ENCODE data around the gene DISC1.
"Not testable (repeated sequence)": the region's sequence is repeated elsewhere in the genome, so short reads cannot be mapped to it uniquely, and the experiment has no call there.

DISC1 gene

GRCh38 chr1:231770506-231771175 lies 144.1 kb downstream of the DISC1 start:
- DNase-seq (ENCODE audit: insufficient read length, low spot score) (no peak), FAIRE-seq (no peak)
- no peak for TF ChIP-seq POLR2A (IDR thresholded peaks at IDR 0.05; ENCODE audit: low read depth, low read length)

GRCh38 chr1:231774719-231775335 lies 148.2 kb downstream of the DISC1 start:
- DNase-seq (ENCODE audit: insufficient read length, low spot score) = no peak
- TF ChIP-seq POLR2A (IDR thresholded peaks at IDR 0.05; ENCODE audit: low read depth, low read length) = no peak
- FAIRE-seq = no peak

DNA sequence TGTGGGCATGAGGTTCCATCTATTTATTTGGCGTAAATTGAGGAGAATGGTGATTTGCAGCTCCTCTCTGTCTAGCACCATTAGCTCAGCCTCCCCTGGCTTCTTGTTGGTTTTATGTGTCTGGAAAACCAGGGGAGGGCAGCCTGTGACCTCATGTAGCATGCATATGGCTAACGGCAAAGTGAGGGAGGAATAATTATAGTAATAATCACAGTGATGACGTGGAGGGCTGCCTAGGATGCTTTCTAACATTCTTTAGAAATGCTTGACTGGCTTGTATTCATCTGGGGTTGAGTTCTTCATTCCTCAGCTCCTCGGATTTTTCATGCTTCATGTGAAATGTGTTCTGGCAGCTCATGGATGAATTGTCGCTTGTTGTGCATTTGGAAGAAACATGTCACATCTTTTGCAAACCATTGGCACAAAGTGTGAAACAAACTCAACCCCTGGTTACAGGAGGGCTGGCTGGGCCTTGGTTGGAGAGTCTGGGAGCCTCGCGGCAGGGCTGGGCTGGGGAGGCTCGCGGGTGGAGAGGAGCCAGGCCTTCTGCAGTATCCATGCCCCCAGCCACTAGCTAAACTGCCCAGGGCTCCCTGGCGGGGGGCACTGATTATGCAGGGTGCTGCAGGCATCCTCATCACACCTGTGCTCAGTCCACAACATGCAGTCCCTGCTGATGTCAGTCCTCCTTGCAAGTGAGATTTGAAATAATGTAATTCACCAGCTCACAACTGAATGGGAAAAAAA lies 149.6 kb downstream of the DISC1 start:
- FAIRE-seq (no peak), DNase-seq (ENCODE audit: insufficient read length, low spot score) (no peak)
- no peak for TF ChIP-seq POLR2A (IDR thresholded peaks at IDR 0.05; ENCODE audit: low read depth, low read length)

- no peak for DNase-seq (ENCODE audit: insufficient read length, low spot score)
- FAIRE-seq = no peak
- TF ChIP-seq POLR2A (IDR thresholded peaks at IDR 0.05; ENCODE audit: low read depth, low read length) = no peak
Observed at GRCh38 chr1:231776757-231777062, 150.1 kb downstream of the DISC1 start.

DNA sequence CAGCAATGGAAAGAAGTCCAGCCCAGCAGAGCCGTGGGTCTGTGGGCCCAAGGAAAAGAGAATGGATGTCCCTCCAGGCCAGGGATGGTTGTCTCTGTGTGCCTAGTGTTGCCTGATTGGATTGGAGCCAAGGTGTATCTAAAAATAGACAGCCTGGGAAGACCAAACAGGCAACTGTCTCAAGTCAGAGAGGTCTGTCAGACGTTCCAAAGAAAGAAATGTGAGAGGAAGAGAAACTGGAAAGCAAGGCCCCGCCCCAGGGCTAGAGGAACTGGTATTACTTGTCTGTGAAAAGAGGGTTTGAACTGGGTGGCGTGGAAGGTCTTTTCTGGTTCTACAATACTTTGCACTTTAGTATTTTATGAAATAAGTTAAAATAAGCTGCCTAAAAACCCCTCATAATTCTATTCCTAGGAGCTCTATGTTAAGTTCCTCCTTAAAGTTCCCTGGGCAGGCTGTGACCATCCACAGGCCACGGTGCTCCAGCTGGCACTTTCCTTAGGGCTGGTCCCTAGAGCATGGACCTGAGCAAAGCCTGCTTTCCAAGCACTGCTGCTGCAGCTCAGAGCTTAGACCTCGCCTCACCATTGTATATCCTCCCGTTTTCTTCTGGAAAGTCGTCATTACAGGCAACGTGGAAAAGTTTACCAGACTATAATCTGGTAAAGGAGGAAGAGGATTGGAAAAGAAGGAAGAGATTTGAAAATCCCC lies 151.6 kb downstream of the DISC1 start:
- TF ChIP-seq POLR2A (IDR thresholded peaks at IDR 0.05; ENCODE audit: low read depth, low read length) = no peak
- DNase-seq (ENCODE audit: insufficient read length, low spot score) (no peak), FAIRE-seq (no peak)

- FAIRE-seq (no peak), DNase-seq (ENCODE audit: insufficient read length, low spot score) (no peak)
- no peak for TF ChIP-seq POLR2A (IDR thresholded peaks at IDR 0.05; ENCODE audit: low read depth, low read length)
Observed at GRCh38 chr1:231779081-231779480, 152.5 kb downstream of the DISC1 start.

DNA sequence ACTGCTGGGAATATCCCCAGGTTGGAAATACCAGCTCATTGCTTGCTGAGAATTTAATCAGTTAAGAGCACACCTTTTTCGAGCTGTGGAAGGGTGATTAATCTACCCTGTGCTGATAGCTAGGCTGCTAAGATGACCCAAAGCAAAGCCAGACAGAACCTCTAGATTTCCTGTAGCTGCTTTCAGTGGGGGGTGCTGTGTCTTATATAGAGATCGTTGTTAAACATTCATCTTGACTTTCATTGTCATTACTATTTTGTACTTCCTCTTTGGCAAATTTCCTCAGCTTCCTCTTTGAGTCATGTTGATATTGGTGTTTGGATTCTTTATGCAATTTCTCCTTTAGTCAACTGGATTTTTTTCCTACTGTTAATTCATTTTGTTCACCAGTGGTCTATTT lies 155.3 kb downstream of the DISC1 start:
- no peak for FAIRE-seq

DNA sequence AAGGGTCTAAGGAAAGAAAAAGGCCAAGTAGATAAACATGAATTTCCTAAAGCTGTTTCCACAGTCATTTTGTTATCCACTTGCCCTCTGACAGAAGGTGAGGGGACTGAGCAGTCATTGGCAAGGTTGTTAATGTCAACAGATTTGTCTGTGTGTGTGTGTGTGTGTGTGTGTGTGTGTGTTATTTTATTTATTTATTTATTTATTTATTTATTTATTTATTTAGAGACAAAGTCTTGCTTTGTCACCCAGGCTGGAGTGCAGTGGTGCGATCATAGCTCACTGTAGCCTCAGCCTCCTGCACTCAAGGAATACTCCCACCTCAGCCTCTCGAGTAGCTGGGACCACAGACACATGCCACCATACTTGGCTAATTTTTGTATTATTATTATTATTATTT lies 158.5 kb downstream of the DISC1 start:
- FAIRE-seq; DNase-seq (ENCODE audit: insufficient read length, low spot score): not testable (repeated sequence)

More for the DNA sequence above, 155.3 kb downstream of the DISC1 start:
- no peak for TF ChIP-seq POLR2A (IDR thresholded peaks at IDR 0.05; ENCODE audit: low read depth, low read length)
- DNase-seq (ENCODE audit: insufficient read length, low spot score) = no peak

- TF ChIP-seq POLR2A (IDR thresholded peaks at IDR 0.05; ENCODE audit: low read depth, low read length) = no peak
- FAIRE-seq (no peak), DNase-seq (ENCODE audit: insufficient read length, low spot score) (no peak)
Observed at GRCh38 chr1:231786126-231786525, 159.5 kb downstream of the DISC1 start.

DNA sequence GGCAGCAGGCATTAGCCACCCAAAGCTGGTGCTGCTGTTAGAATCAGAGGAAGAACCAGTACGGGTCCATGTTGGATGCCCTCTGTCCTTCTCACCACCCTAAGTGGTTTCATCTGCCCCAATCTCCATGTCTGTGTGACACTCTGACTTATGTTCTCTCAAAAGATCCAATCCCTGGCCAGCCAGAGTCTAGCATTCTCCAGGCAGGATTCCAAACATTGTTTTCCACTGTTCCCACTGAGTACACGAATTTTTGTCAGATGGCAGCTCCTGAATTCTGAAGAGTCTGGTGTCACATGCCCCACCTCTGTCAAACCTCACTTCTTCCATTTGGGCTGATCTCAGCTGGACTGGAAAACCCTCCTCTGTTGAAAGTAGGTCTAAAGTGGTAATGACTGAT lies 166.0 kb downstream of the DISC1 start:
- no peak for TF ChIP-seq POLR2A (IDR thresholded peaks at IDR 0.05; ENCODE audit: low read depth, low read length)
- DNase-seq (ENCODE audit: insufficient read length, low spot score) (no peak), FAIRE-seq (no peak)

- FAIRE-seq (no peak), DNase-seq (ENCODE audit: insufficient read length, low spot score) (no peak)
- TF ChIP-seq POLR2A (IDR thresholded peaks at IDR 0.05; ENCODE audit: low read depth, low read length) = no peak
Observed at GRCh38 chr1:231793893-231794292, 167.3 kb downstream of the DISC1 start.

GRCh38 chr1:231796141-231796540 lies 169.6 kb downstream of the DISC1 start:
- DNase-seq (ENCODE audit: insufficient read length, low spot score) = no peak
- FAIRE-seq = no peak

GRCh38 chr1:231799363-231799986 lies 172.9 kb downstream of the DISC1 start:
- no peak for FAIRE-seq
- TF ChIP-seq POLR2A (IDR thresholded peaks at IDR 0.05; ENCODE audit: low read depth, low read length) = no peak
- DNase-seq (ENCODE audit: insufficient read length, low spot score) = no peak

More at GRCh38 chr1:231796141-231796540, 169.6 kb downstream of the DISC1 start:
- no peak for TF ChIP-seq POLR2A (IDR thresholded peaks at IDR 0.05; ENCODE audit: low read depth, low read length)

DNA sequence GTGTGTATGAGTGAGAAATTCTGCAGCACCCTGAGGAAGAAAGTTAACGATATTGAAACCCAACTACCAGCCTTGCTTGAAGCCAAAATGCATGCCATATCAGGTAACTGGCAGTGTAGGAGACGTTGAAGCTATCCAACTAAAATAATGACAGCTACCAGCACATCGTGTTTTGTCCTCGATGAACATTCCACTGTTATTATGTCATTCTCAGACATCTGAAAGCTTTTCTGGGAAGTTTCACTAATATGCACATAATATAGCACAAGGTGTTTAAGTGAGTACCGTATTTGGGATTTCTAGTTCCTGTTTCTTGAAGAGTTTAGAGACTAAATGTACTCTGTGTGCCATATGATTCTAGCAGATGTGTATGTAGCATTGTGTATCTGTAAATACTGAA lies 173.5 kb downstream of the DISC1 start:
- FAIRE-seq (peak; percentile 65), DNase-seq (ENCODE audit: insufficient read length, low spot score) (peak; percentile 23)
- no peak for TF ChIP-seq POLR2A (IDR thresholded peaks at IDR 0.05; ENCODE audit: low read depth, low read length)
